HCT116 (cell line): ENCODE results near the gene ORMDL1. TPM values are rescaled to one million over a fixed set of nuclear protein-coding genes. Genes with fewer than 3 reads are reported as not detected.
A peak's percentile ranks its signal among the peaks of the same experiment; 100 is the strongest.

Experiments
- ATAC-seq: fragments of 200-7000 bp; cut with Tn5 transposase; 2 replicates; pipeline ENCODE4 v1.9.1; 2020; ENCODE audit warnings: mild to moderate bottlenecking, moderate library complexity
- BruUV-seq: library from RNA; stranded (reverse); fragments of 400-500 nt; replicated peaks from 2 replicates; lab custom pipeline; 2021; lab: Mats Ljungman, UMichigan
- CTCF ChIA-PET: fragments of 300-600 bp; sonication (Branson Sonifier 250); formaldehyde crosslinking; loops from one replicate; lab custom pipeline; 2021; ENCODE audit warnings: antibody characterized with exemption; lab: Charles Lee
- POLR2A ChIA-PET: fragments of 300-600, 350-600 bp; sonication (Branson Sonifier 250); formaldehyde crosslinking; loops from one replicate; lab custom pipeline; 2021; ENCODE audit warnings: antibody characterized with exemption; lab: Charles Lee
- RAD21 ChIA-PET, 2 experiments: fragments of 300-600 bp; sonication (Branson Sonifier 250); formaldehyde crosslinking; loops; one replicate each; lab custom pipeline; 2023; ENCODE audit warnings: low total read pairs in 2 of 2; ENCODE audit not compliant: uncharacterized antibody in 2 of 2, unreplicated experiment in 2 of 2, low non-redundant PET in 1 of 2; lab: Charles Lee
- DNase-seq: peaks from one replicate; pipeline ENCODE4 v3.0.0-alpha.2; 2010; ENCODE audit warnings: low read depth, low spot score
- H2AFZ ChIP-seq: fragments of 200-600 bp; shearing (Covaris generic), sonication (generic); 2 replicates; pipeline ENCODE4 v1.6.1; 2017; ENCODE audit warnings: low read depth, mixed run types, mixed read lengths, antibody characterized with exemption, low read length; ENCODE audit not compliant: poor library complexity, severe bottlenecking
- H3K27ac ChIP-seq: 2 replicates; pipeline ENCODE4 v1.5.1; 2012; ENCODE audit warnings: low read depth, low read length
- H3K27me3 ChIP-seq: fragments of 200-600 bp; sonication (generic); 2 replicates; pipeline ENCODE4 v1.6.1; 2016; ENCODE audit warnings: mixed run types, low read length, mixed read lengths; ENCODE audit not compliant: insufficient read depth
- H3K36me3 ChIP-seq, 2 experiments: fragments of 200-500 bp in 1 of 2; fragments of 200-600 bp in 1 of 2; sonication (Bioruptor generic) in 1 of 2; sonication (generic) in 1 of 2; 2 replicates each; pipeline versions ENCODE4 v1.5.1 to v1.6.1; 2014 to 2016; ENCODE audit warnings: low read length in 2 of 2, inconsistent platforms in 1 of 2, mixed read lengths in 1 of 2, mixed run types in 1 of 2; ENCODE audit not compliant: insufficient read depth in 2 of 2, control insufficient read depth in 1 of 2
- H3K4me1 ChIP-seq, 2 experiments: fragments of 200-600 bp in 1 of 2; sonication (generic) in 1 of 2; 2 replicates each; pipeline versions ENCODE4 v1.5.1 to v1.6.1; 2012 to 2017; ENCODE audit warnings: low read length in 2 of 2, inconsistent platforms in 1 of 2, mild to moderate bottlenecking in 1 of 2, mixed read lengths in 1 of 2, mixed run types in 1 of 2, moderate library complexity in 1 of 2; ENCODE audit not compliant: insufficient read depth in 2 of 2, control insufficient read depth in 1 of 2
- H3K4me2 ChIP-seq: fragments of 200-600 bp; sonication (generic); 2 replicates; pipeline ENCODE4 v1.6.1; 2017; ENCODE audit warnings: mixed run types, low read length, mixed read lengths
- H3K4me3 ChIP-seq, 2 experiments: fragments of 200-600 bp in 1 of 2; sonication (generic) in 1 of 2; replicated peaks in 1 of 2; 2 replicates each; pipeline ENCODE4 v1.5.1; 2011 to 2016; ENCODE audit warnings: low read length in 2 of 2, control low read depth in 1 of 2, low read depth in 1 of 2, mild to moderate bottlenecking in 1 of 2, mixed read lengths in 1 of 2, mixed run types in 1 of 2
- H3K79me2 ChIP-seq: fragments of 200-600 bp; sonication (generic); 2 replicates; pipeline ENCODE4 v1.6.1; 2017; ENCODE audit warnings: mild to moderate bottlenecking, mixed run types, low read length, moderate library complexity, mixed read lengths; ENCODE audit not compliant: insufficient read depth
- H3K9ac ChIP-seq: fragments of 200-600 bp; sonication (generic); 2 replicates; pipeline ENCODE4 v1.6.1; 2016; ENCODE audit warnings: low read length, mixed read lengths
- H3K9me2 ChIP-seq: fragments of 200-600 bp; sonication (generic), shearing (Covaris generic); 2 replicates; pipeline ENCODE4 v1.6.1; 2017; ENCODE audit warnings: mixed run types, mild to moderate bottlenecking, moderate library complexity; ENCODE audit not compliant: insufficient read depth
- H3K9me3 ChIP-seq, 2 experiments: fragments of 200-500 bp in 1 of 2; fragments of 200-600 bp in 1 of 2; sonication (Bioruptor generic) in 1 of 2; sonication (generic) in 1 of 2; 2 replicates each; pipeline ENCODE4 v1.6.1; 2014 to 2017; ENCODE audit warnings: low read length in 2 of 2, mixed read lengths in 2 of 2, inconsistent platforms in 1 of 2, low read depth in 1 of 2, mild to moderate bottlenecking in 1 of 2, mixed run types in 1 of 2, moderate library complexity in 1 of 2; ENCODE audit not compliant: control insufficient read depth in 1 of 2, insufficient read depth in 1 of 2
- H4K20me1 ChIP-seq: fragments of 200-600 bp; sonication (generic), shearing (Covaris generic); 2 replicates; pipeline ENCODE4 v1.6.1; 2017; ENCODE audit warnings: mixed run types, mild to moderate bottlenecking, moderate library complexity; ENCODE audit not compliant: insufficient read depth
- POLR2AphosphoS5 ChIP-seq: IDR thresholded peaks from 2 replicates; pipeline ENCODE4 v1.6.1; 2011; ENCODE audit warnings: mild to moderate bottlenecking, low read depth, low read length, moderate library complexity
- RAD21 ChIP-seq: IDR thresholded peaks from 2 replicates; pipeline ENCODE4 v1.6.1; 2012; ENCODE audit warnings: low read depth, mild to moderate bottlenecking
- SIN3A ChIP-seq: IDR thresholded peaks from 2 replicates; pipeline ENCODE4 v1.6.1; 2012; ENCODE audit warnings: low read depth
- YY1 ChIP-seq: IDR thresholded peaks from 2 replicates; pipeline ENCODE4 v1.6.1; 2011; ENCODE audit warnings: low read length, low read depth, moderate library complexity, mild to moderate bottlenecking; ENCODE audit not compliant: insufficient replicate concordance; ENCODE audit errors: extremely low read depth
- intact Hi-C: fragments of 100-400 bp; cut with micrococcal nuclease; formaldehyde crosslinking; loops from 2 replicates; pipeline ENCODE4 v1.10.0; 2022
- total RNA-seq: library from RNA; stranded (reverse); gene quantifications from one replicate; pipeline ENCODE4 v1.2.1, GENCODE V29; 2021; ENCODE audit not compliant: unreplicated experiment
- TF ChIP-seq, protein P1 (sequence below), 3 experiments: fragments of 200-600 bp in 1 of 3; sonication (generic) in 1 of 3; IDR thresholded peaks in 2 of 3; conservative IDR thresholded peaks in 1 of 3; 2 replicates each; pipeline ENCODE4 v1.5.1; 2012 to 2017; ENCODE audit warnings: low read depth in 2 of 3, low read length in 2 of 3, antibody characterized with exemption in 1 of 3, borderline replicate concordance in 1 of 3, control low read depth in 1 of 3, mild to moderate bottlenecking in 1 of 3, mixed read lengths in 1 of 3, mixed run types in 1 of 3, moderate library complexity in 1 of 3; ENCODE audit not compliant: insufficient read depth in 1 of 3
- TF ChIP-seq, protein P2 (sequence below): IDR thresholded peaks from 2 replicates; pipeline ENCODE4 v1.6.1; 2012

ORMDL1 gene
- total RNA-seq, 1 experiment from 2014 or later = 32.7 TPM

DNA sequence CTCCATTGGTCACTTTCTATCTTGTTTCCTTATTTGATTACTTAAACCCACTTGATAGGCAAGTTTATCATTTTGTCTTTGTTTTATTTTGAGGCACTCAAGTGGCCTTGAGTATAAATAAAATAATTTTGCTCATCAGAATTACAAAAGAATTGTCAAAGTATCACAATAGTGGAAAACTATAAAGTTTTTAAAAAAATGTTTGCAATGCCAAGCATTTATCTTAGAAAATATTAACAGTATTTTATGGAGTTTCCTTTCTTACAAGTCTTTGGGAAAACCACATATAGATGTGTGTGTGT, 14.8 kb upstream of the ORMDL1 start:
- Histone ChIP-seq H3K4me1 (no peaks in the 10 kb centered on the region), H4K20me1 (peaks cover 3% of the 10 kb centered on the region; the same call in 1 of the 2 replicates), H3K27me3 (no peaks in the 10 kb centered on the region), H3K4me3 (no peak overlapping the region), H3K9me3 (no peaks in the 10 kb centered on the region), H3K9me2 (no peaks in the 10 kb centered on the region), H3K36me3 (peaks cover 8 to 27% of the 10 kb centered on the region in 2 experiments; a peak in 3 of 4 replicates), H3K27ac (no peak overlapping the region)
- ATAC-seq (no peak), DNase-seq (no peak)
- no TSS peak for BruUV-seq
- CTCF ChIA-PET = interaction anchor here (0.7 to 1.6 kb wide), 9 partner anchors 8 to 478 kb away, joined by 3 to 11 read pairs (median 4); no protein-coding TSS in a partner anchor
- POLR2A ChIA-PET = interaction anchor here (0.5 to 1.0 kb wide), 2 partner anchors 36 to 626 kb away, joined by 3 read pairs; partner anchors contain the start of gene OSGEPL1
- no peak for TF ChIP-seq SIN3A
- TF ChIP-seq, protein P1, sequence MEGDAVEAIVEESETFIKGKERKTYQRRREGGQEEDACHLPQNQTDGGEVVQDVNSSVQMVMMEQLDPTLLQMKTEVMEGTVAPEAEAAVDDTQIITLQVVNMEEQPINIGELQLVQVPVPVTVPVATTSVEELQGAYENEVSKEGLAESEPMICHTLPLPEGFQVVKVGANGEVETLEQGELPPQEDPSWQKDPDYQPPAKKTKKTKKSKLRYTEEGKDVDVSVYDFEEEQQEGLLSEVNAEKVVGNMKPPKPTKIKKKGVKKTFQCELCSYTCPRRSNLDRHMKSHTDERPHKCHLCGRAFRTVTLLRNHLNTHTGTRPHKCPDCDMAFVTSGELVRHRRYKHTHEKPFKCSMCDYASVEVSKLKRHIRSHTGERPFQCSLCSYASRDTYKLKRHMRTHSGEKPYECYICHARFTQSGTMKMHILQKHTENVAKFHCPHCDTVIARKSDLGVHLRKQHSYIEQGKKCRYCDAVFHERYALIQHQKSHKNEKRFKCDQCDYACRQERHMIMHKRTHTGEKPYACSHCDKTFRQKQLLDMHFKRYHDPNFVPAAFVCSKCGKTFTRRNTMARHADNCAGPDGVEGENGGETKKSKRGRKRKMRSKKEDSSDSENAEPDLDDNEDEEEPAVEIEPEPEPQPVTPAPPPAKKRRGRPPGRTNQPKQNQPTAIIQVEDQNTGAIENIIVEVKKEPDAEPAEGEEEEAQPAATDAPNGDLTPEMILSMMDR (IDR thresholded peaks at IDR 0.05 in 2 of 3, conservative IDR thresholded peaks at IDR 0.05 in 1 of 3; ENCODE audit: borderline replicate concordance in 1 of 3, insufficient read depth in 1 of 3, low read depth in 2 of 3, low read length in 2 of 3) = 0 out of 6 replicates have a peak, but pooled peaks of 1 of the 3 experiments have one; percentile 1
- TF ChIP-seq, all 23 proteins: peak for 1
- intact Hi-C loops = loop anchor here (10.0 kb wide), 1 partner anchor 516 kb away; the partner anchor contains the start of gene HIBCH
- no peak overlapping the region for H2AFZ ChIP-seq
- RAD21 ChIA-PET = interaction anchor here (0.6 to 0.7 kb wide), 2 partner anchors 139 to 272 kb away, joined by 3 to 6 read pairs; no protein-coding TSS in a partner anchor
- peaks cover 43% of the 10 kb centered on the region for H3K79me2 ChIP-seq
- no peak overlapping the region for H3K4me2 ChIP-seq
- H3K9ac ChIP-seq = no peak overlapping the region

DNA sequence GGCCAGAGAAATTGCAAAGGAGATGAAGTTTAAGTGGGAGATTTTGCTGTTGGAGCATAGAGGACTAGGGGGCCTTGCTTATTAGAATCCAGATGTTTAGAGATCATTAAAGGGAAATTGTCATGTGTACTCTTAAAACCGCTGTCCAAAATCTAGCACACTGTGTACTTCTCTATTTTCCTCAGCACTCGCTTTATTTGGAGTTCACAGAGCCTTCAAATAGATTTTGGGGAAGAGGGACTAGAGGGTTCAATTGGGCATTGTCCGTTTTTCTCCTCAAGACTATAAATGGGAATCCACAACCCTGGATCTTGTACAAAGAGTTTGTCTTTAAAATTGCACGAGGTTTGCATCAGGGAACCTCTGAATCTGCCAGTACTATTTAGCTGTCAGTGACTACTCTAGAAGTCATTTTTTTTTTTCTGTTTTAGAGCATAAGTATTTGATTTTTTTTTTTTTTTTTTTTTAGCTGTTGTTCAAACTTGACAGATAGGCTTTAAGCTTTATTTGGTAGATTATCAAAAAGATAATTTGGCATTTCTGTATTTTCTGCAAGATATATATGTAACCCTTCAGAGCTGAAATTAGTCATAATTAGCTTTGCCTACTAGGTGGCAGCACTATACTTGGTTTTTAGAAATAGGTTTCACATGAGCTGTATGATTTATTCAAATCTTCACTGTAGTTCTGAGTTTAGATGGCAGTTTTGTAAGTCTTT, 14.3 kb upstream of the ORMDL1 start:
- peaks cover 43% of the 10 kb centered on the region for H3K79me2 ChIP-seq
- no peaks in the 10 kb centered on the region for H3K4me1 ChIP-seq
- H3K27ac ChIP-seq = no peak overlapping the region
- peaks cover 3% of the 10 kb centered on the region; the same call in 1 of the 2 replicates for H4K20me1 ChIP-seq
- H2AFZ ChIP-seq = no peak overlapping the region
- ChIA-PET POLR2A (interaction anchor here (0.5 to 1.0 kb wide), 2 partner anchors 36 to 626 kb away, joined by 3 read pairs; partner anchors contain the start of gene OSGEPL1), RAD21 (interaction anchor here in 1 of 2 experiments (0.7 kb wide), 2 partner anchors 121 to 272 kb away, joined by 4 to 6 read pairs; no protein-coding TSS in a partner anchor), CTCF (interaction anchor here (0.7 to 1.6 kb wide), 10 partner anchors 9 to 479 kb away, joined by 3 to 11 read pairs (median 4); no protein-coding TSS in a partner anchor)
- DNase-seq (peak; percentile 12), ATAC-seq (peak; percentile 63; the same call in 1 of the 2 replicates)
- no peaks in the 10 kb centered on the region for H3K9me3 ChIP-seq
- BruUV-seq = no TSS peak
- H3K4me2 ChIP-seq = no peak overlapping the region
- H3K4me3 ChIP-seq = no peak overlapping the region
- H3K36me3 ChIP-seq = peaks cover 9 to 31% of the 10 kb centered on the region in 2 experiments
- intact Hi-C loops = loop anchor here (1.0 to 10.0 kb wide), 2 partner anchors 272 to 516 kb away; partner anchors contain the start of gene HIBCH
- no peak overlapping the region for H3K9ac ChIP-seq
- H3K27me3 ChIP-seq = no peaks in the 10 kb centered on the region
- TF ChIP-seq YY1 = no peak
- TF ChIP-seq, protein P1 (IDR thresholded peaks at IDR 0.05 in 2 of 3, conservative IDR thresholded peaks at IDR 0.05 in 1 of 3; ENCODE audit: borderline replicate concordance in 1 of 3, insufficient read depth in 1 of 3, low read depth in 2 of 3, low read length in 2 of 3) = peak; percentile 42 to 53 (median 46); a peak in 4 of 6 replicates
- TF ChIP-seq RAD21 = peak; percentile 69
- TF ChIP-seq POLR2AphosphoS5 = no peak
- TF ChIP-seq, protein P2, sequence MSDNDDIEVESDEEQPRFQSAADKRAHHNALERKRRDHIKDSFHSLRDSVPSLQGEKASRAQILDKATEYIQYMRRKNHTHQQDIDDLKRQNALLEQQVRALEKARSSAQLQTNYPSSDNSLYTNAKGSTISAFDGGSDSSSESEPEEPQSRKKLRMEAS = no peak
- H3K9me2 ChIP-seq = no peaks in the 10 kb centered on the region
